GM12801 (cell line): ENCODE data around the gene TENM4.

ENCODE experiments used
- TF ChIP-seq, protein P1 (sequence below): IDR thresholded peaks from one replicate; pipeline ENCODE4 v1.5.1; 2011; ENCODE audit warnings: control low read depth; ENCODE audit not compliant: insufficient read length; ENCODE audit errors: extremely low read depth

The TENM4 gene

DNA sequence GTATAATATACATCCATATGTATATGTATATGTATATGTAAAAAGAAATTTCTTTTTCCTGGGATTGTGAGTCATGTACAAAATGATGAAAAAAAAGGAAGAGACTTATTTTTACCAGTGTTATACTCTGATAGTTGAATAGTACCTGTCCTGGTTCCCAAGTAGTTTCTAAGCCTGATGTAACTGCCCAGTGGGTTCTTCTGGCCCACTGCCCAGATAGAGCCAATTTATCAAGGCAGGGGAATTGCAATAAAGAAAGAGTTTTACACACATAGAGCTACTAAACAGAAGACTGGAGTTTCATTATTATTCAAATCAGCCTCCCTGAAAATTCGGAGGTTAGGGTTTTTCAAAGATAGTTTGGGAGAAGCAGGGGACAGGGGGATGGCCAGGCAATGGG, 837.0 kb downstream of the TENM4 start:
- TF ChIP-seq, protein P1, sequence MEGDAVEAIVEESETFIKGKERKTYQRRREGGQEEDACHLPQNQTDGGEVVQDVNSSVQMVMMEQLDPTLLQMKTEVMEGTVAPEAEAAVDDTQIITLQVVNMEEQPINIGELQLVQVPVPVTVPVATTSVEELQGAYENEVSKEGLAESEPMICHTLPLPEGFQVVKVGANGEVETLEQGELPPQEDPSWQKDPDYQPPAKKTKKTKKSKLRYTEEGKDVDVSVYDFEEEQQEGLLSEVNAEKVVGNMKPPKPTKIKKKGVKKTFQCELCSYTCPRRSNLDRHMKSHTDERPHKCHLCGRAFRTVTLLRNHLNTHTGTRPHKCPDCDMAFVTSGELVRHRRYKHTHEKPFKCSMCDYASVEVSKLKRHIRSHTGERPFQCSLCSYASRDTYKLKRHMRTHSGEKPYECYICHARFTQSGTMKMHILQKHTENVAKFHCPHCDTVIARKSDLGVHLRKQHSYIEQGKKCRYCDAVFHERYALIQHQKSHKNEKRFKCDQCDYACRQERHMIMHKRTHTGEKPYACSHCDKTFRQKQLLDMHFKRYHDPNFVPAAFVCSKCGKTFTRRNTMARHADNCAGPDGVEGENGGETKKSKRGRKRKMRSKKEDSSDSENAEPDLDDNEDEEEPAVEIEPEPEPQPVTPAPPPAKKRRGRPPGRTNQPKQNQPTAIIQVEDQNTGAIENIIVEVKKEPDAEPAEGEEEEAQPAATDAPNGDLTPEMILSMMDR: no peak
